GM12875 (cell line): Measurements from ENCODE around the gene CCDC174.

Experiments
- H3K4me3 ChIP-seq: one replicate; pipeline ENCODE4 v1.5.1; 2011; ENCODE audit warnings: low read depth, low read length, control low read depth
- CTCF ChIP-seq: IDR thresholded peaks from 2 replicates; pipeline ENCODE4 v1.5.1; 2011; ENCODE audit warnings: low read depth, mild to moderate bottlenecking, control low read depth, inconsistent platforms, low read length, moderate library complexity, borderline replicate concordance; ENCODE audit not compliant: insufficient read depth

CCDC174 gene

GRCh38 chr3:14625443-14625842, 26.1 kb upstream of the CCDC174 start:
- no peak for TF ChIP-seq CTCF
- no peak overlapping the region for H3K4me3 ChIP-seq

GRCh38 chr3:14627815-14628214, 23.7 kb upstream of the CCDC174 start:
- TF ChIP-seq CTCF, result no peak
- H3K4me3 ChIP-seq, result no peak overlapping the region

- no peak overlapping the region for H3K4me3 ChIP-seq
- TF ChIP-seq CTCF, result no peak
Measured at GRCh38 chr3:14628406-14628805, 23.2 kb upstream of the CCDC174 start.

GRCh38 chr3:14630404-14631100, 21.0 kb upstream of the CCDC174 start:
- no peak for TF ChIP-seq CTCF
- no peak overlapping the region for H3K4me3 ChIP-seq

GRCh38 chr3:14631101-14631497, 20.5 kb upstream of the CCDC174 start:
- no peak for TF ChIP-seq CTCF
- H3K4me3 ChIP-seq, result no peak overlapping the region

- TF ChIP-seq CTCF, result no peak
- no peak overlapping the region for H3K4me3 ChIP-seq
Measured at GRCh38 chr3:14631687-14632441, 19.7 kb upstream of the CCDC174 start.

- TF ChIP-seq CTCF, result no peak
- H3K4me3 ChIP-seq, result no peak overlapping the region
Measured at GRCh38 chr3:14632442-14632930, 19.1 kb upstream of the CCDC174 start.
